Heart left ventricle (tissue), 13 donors: ENCODE results near the gene FADS2.

Experiments
- POLR2A ChIP-seq, 2 donors: fragments of 450-650 bp; IDR thresholded peaks; one replicate each; pipeline ENCODE4 v1.6.1; 2017; ENCODE audit warnings: antibody characterized with exemption in 2 of 2, mild to moderate bottlenecking in 2 of 2, moderate library complexity in 2 of 2
- TF ChIP-seq, protein P1 (sequence below), 12 donors: fragments of 200-600 bp; sonication (generic) in 4 of 12; IDR thresholded peaks; one replicate each; pipeline versions ENCODE4 v1.5.0 to v1.8.0; 2018 to 2022; ENCODE audit warnings: antibody characterized with exemption in 12 of 12, mild to moderate bottlenecking in 5 of 12
- donor health status: ischemic (EF 13 %, LVEDD 7.1; RV severe dilation, severe dysfunction).
- donor health status: DM: no; HTN: yes; CAD: no.
- donor health status: DM: no; HTN: no; CAD: no.
- donor health status: ischemic (EF 25% LVEDD 6.9; RV normal size, moderate dysfunction).
- donor health status: ischemic (EF 25% LVEDD 5.7; RV mildly dilated, moderate dysfunction).
- donor health status: ischemic (EF 35%, LVEDD 5.7; RV mildly dilated, moderate dysfunction).
- donor health status: nonischemic (EF 11% LVEDD 7.7; RV severe dilation, severe dysfunction).
- donor health status: DM: yes; HTN: yes; CAD: no.
- donor health status: PGD.
- donor health status: ischemic (EF 29% LVEDD 5.4; RV normal size, mild dysfunction).
- donor health status: nonischemic (EF 23%, LVEDD 6.1; RV moderate dilation, normal function).

DNA sequence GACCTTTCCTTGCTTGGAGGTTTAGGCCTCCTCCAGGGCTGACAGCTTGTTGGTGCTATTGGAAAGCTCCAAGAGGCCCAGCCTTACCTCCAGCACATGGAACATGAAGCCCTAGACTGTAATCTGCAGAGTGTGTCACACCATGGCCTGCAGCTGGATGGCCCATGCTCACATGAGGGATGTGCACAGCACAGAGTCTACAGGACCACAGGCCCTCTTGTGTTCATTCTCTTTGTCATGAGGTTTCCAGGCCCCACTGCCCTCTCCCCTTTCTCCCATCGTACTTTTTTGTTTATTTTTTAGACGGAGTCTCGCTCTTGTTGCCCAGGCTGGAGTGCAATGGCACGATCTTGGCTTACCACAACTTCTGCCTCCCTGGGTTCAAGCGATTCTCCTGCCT is 21.3 kb upstream of the FADS2 start:
- TF ChIP-seq, protein P1, sequence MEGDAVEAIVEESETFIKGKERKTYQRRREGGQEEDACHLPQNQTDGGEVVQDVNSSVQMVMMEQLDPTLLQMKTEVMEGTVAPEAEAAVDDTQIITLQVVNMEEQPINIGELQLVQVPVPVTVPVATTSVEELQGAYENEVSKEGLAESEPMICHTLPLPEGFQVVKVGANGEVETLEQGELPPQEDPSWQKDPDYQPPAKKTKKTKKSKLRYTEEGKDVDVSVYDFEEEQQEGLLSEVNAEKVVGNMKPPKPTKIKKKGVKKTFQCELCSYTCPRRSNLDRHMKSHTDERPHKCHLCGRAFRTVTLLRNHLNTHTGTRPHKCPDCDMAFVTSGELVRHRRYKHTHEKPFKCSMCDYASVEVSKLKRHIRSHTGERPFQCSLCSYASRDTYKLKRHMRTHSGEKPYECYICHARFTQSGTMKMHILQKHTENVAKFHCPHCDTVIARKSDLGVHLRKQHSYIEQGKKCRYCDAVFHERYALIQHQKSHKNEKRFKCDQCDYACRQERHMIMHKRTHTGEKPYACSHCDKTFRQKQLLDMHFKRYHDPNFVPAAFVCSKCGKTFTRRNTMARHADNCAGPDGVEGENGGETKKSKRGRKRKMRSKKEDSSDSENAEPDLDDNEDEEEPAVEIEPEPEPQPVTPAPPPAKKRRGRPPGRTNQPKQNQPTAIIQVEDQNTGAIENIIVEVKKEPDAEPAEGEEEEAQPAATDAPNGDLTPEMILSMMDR (IDR thresholded peaks at IDR 0.05) = no peak
- TF ChIP-seq POLR2A (IDR thresholded peaks at IDR 0.05) = no peak
